KMS-11 (cell line): ENCODE measurements around the gene CEP126.

Source experiments
- H2AFZ ChIP-seq: fragments of 200-600 bp; sonication (generic); 2 replicates; pipeline ENCODE4 v1.6.1; 2016; ENCODE audit warnings: antibody characterized with exemption, mixed run types, low read depth
- H3K27ac ChIP-seq: fragments of 200-600 bp; sonication (generic); 2 replicates; pipeline ENCODE4 v1.6.1; 2016; ENCODE audit warnings: mild to moderate bottlenecking, mixed run types
- H3K27me3 ChIP-seq: fragments of 200-600 bp; sonication (generic); 2 replicates; pipeline ENCODE4 v1.6.1; 2017; ENCODE audit warnings: mild to moderate bottlenecking, low read depth, mixed run types, moderate library complexity; ENCODE audit not compliant: insufficient read depth
- H3K36me3 ChIP-seq: fragments of 200-600 bp; sonication (generic); 2 replicates; pipeline ENCODE4 v1.6.1; 2017; ENCODE audit warnings: mild to moderate bottlenecking, mixed run types; ENCODE audit not compliant: insufficient read depth
- H3K4me1 ChIP-seq: fragments of 200-600 bp; sonication (generic); 2 replicates; pipeline ENCODE4 v1.6.1; 2016; ENCODE audit warnings: mild to moderate bottlenecking, low read depth, mixed run types; ENCODE audit not compliant: poor library complexity, severe bottlenecking
- H3K4me2 ChIP-seq: fragments of 200-600 bp; sonication (generic); 2 replicates; pipeline ENCODE4 v1.7.0; 2016; ENCODE audit warnings: mild to moderate bottlenecking, mixed run types
- H3K4me3 ChIP-seq: fragments of 200-600 bp; sonication (generic); IDR thresholded peaks from 2 replicates; pipeline ENCODE4 v1.6.1; 2017; ENCODE audit warnings: low read depth, low read length, mixed read lengths; ENCODE audit not compliant: insufficient read depth
- H3K79me2 ChIP-seq: fragments of 200-600 bp; sonication (generic); 2 replicates; pipeline ENCODE4 v1.6.1; 2016; ENCODE audit warnings: low read depth, mixed run types; ENCODE audit not compliant: insufficient read depth
- H3K9ac ChIP-seq: fragments of 200-600 bp; sonication (generic); 2 replicates; pipeline ENCODE4 v1.6.1; 2016; ENCODE audit warnings: mild to moderate bottlenecking, mixed run types
- H4K20me1 ChIP-seq: fragments of 200-600 bp; sonication (generic); 2 replicates; pipeline ENCODE4 v1.6.1; 2016; ENCODE audit warnings: mild to moderate bottlenecking, mixed run types; ENCODE audit not compliant: insufficient read depth
- CTCF ChIP-seq: fragments of 200-600 bp; sonication (generic); conservative IDR thresholded peaks from 2 replicates; pipeline ENCODE4 v1.6.1; 2017; ENCODE audit warnings: low read depth, mild to moderate bottlenecking, antibody characterized with exemption, low read length, moderate library complexity, mixed read lengths

The CEP126 gene

GRCh38 chr11:101889767-101890166, 25.0 kb upstream of the CEP126 start:
- Histone ChIP-seq H3K4me3 (no peak overlapping the region), H3K36me3 (no peaks in the 10 kb centered on the region), H3K4me2 (no peak overlapping the region), H4K20me1 (no peaks in the 10 kb centered on the region), H3K27ac (no peak overlapping the region), H3K27me3 (no peaks in the 10 kb centered on the region), H3K79me2 (no peaks in the 10 kb centered on the region), H2AFZ (no peak overlapping the region), H3K4me1 (no peaks in the 10 kb centered on the region), H3K9ac (no peak overlapping the region)
- no peak for TF ChIP-seq CTCF

- Histone ChIP-seq H3K27me3 (no peaks in the 10 kb centered on the region), H3K36me3 (no peaks in the 10 kb centered on the region), H3K9ac (no peak overlapping the region), H3K79me2 (no peaks in the 10 kb centered on the region), H3K27ac (no peak overlapping the region), H2AFZ (no peak overlapping the region), H3K4me1 (no peaks in the 10 kb centered on the region), H3K4me3 (no peak overlapping the region), H3K4me2 (no peak overlapping the region), H4K20me1 (no peaks in the 10 kb centered on the region)
- TF ChIP-seq CTCF, result no peak
These were observed 20.3 kb upstream of the CEP126 start for GRCh38 chr11:101894505-101894904.

GRCh38 chr11:101907815-101908214, 7.0 kb upstream of the CEP126 start:
- no peaks in the 10 kb centered on the region for H4K20me1 ChIP-seq
- no peak overlapping the region for H3K27ac ChIP-seq
- no peaks in the 10 kb centered on the region for H3K27me3 ChIP-seq
- H3K4me1 ChIP-seq, result no peaks in the 10 kb centered on the region
- H3K4me2 ChIP-seq, result no peak overlapping the region
- H3K9ac ChIP-seq, result no peak overlapping the region
- H3K36me3 ChIP-seq, result no peaks in the 10 kb centered on the region
- TF ChIP-seq CTCF, result no peak
- no peak overlapping the region for H3K4me3 ChIP-seq
- no peak overlapping the region for H2AFZ ChIP-seq
- no peaks in the 10 kb centered on the region for H3K79me2 ChIP-seq

GRCh38 chr11:101909087-101909486, 5.7 kb upstream of the CEP126 start:
- Histone ChIP-seq H3K4me2 (no peak overlapping the region), H3K79me2 (no peaks in the 10 kb centered on the region), H2AFZ (no peak overlapping the region), H3K4me3 (no peak overlapping the region), H3K36me3 (no peaks in the 10 kb centered on the region), H3K27me3 (no peaks in the 10 kb centered on the region), H3K4me1 (peaks cover 2% of the 10 kb centered on the region), H3K9ac (no peak overlapping the region), H4K20me1 (no peaks in the 10 kb centered on the region), H3K27ac (no peak overlapping the region)
- TF ChIP-seq CTCF, result no peak
